HCT116 (cell line): Measurements from ENCODE around the gene PRKAG2. TPM values are rescaled to one million over a fixed set of nuclear protein-coding genes. Genes with fewer than 3 reads are reported as not detected.

ENCODE experiments used
- ATAC-seq: fragments of 200-7000 bp; cut with Tn5 transposase; 2 replicates; pipeline ENCODE4 v1.9.1; 2020; ENCODE audit warnings: mild to moderate bottlenecking, moderate library complexity
- BruUV-seq: library from RNA; stranded (reverse); fragments of 400-500 nt; replicated peaks from 2 replicates; lab custom pipeline; 2021; lab: Mats Ljungman, UMichigan
- CTCF ChIA-PET: fragments of 300-600 bp; sonication (Branson Sonifier 250); formaldehyde crosslinking; loops from one replicate; lab custom pipeline; 2021; ENCODE audit warnings: antibody characterized with exemption; lab: Charles Lee
- POLR2A ChIA-PET: fragments of 300-600, 350-600 bp; sonication (Branson Sonifier 250); formaldehyde crosslinking; loops from one replicate; lab custom pipeline; 2021; ENCODE audit warnings: antibody characterized with exemption; lab: Charles Lee
- RAD21 ChIA-PET, 2 experiments: fragments of 300-600 bp; sonication (Branson Sonifier 250); formaldehyde crosslinking; loops; one replicate each; lab custom pipeline; 2023; ENCODE audit warnings: low total read pairs in 2 of 2; ENCODE audit not compliant: uncharacterized antibody in 2 of 2, unreplicated experiment in 2 of 2, low non-redundant PET in 1 of 2; lab: Charles Lee
- DNase-seq: peaks from one replicate; pipeline ENCODE4 v3.0.0-alpha.2; 2010; ENCODE audit warnings: low read depth, low spot score
- H2AFZ ChIP-seq: fragments of 200-600 bp; shearing (Covaris generic), sonication (generic); 2 replicates; pipeline ENCODE4 v1.6.1; 2017; ENCODE audit warnings: low read depth, mixed run types, mixed read lengths, antibody characterized with exemption, low read length; ENCODE audit not compliant: poor library complexity, severe bottlenecking
- H3K27ac ChIP-seq: 2 replicates; pipeline ENCODE4 v1.5.1; 2012; ENCODE audit warnings: low read depth, low read length
- H3K27me3 ChIP-seq: fragments of 200-600 bp; sonication (generic); 2 replicates; pipeline ENCODE4 v1.6.1; 2016; ENCODE audit warnings: mixed run types, low read length, mixed read lengths; ENCODE audit not compliant: insufficient read depth
- H3K36me3 ChIP-seq, 2 experiments: fragments of 200-500 bp in 1 of 2; fragments of 200-600 bp in 1 of 2; sonication (Bioruptor generic) in 1 of 2; sonication (generic) in 1 of 2; 2 replicates each; pipeline versions ENCODE4 v1.5.1 to v1.6.1; 2014 to 2016; ENCODE audit warnings: low read length in 2 of 2, inconsistent platforms in 1 of 2, mixed read lengths in 1 of 2, mixed run types in 1 of 2; ENCODE audit not compliant: insufficient read depth in 2 of 2, control insufficient read depth in 1 of 2
- H3K4me1 ChIP-seq, 2 experiments: fragments of 200-600 bp in 1 of 2; sonication (generic) in 1 of 2; 2 replicates each; pipeline versions ENCODE4 v1.5.1 to v1.6.1; 2012 to 2017; ENCODE audit warnings: low read length in 2 of 2, inconsistent platforms in 1 of 2, mild to moderate bottlenecking in 1 of 2, mixed read lengths in 1 of 2, mixed run types in 1 of 2, moderate library complexity in 1 of 2; ENCODE audit not compliant: insufficient read depth in 2 of 2, control insufficient read depth in 1 of 2
- H3K4me2 ChIP-seq: fragments of 200-600 bp; sonication (generic); 2 replicates; pipeline ENCODE4 v1.6.1; 2017; ENCODE audit warnings: mixed run types, low read length, mixed read lengths
- H3K4me3 ChIP-seq, 2 experiments: fragments of 200-600 bp in 1 of 2; sonication (generic) in 1 of 2; replicated peaks in 1 of 2; 2 replicates each; pipeline ENCODE4 v1.5.1; 2011 to 2016; ENCODE audit warnings: low read length in 2 of 2, control low read depth in 1 of 2, low read depth in 1 of 2, mild to moderate bottlenecking in 1 of 2, mixed read lengths in 1 of 2, mixed run types in 1 of 2
- H3K79me2 ChIP-seq: fragments of 200-600 bp; sonication (generic); 2 replicates; pipeline ENCODE4 v1.6.1; 2017; ENCODE audit warnings: mild to moderate bottlenecking, mixed run types, low read length, moderate library complexity, mixed read lengths; ENCODE audit not compliant: insufficient read depth
- H3K9ac ChIP-seq: fragments of 200-600 bp; sonication (generic); 2 replicates; pipeline ENCODE4 v1.6.1; 2016; ENCODE audit warnings: low read length, mixed read lengths
- H3K9me2 ChIP-seq: fragments of 200-600 bp; sonication (generic), shearing (Covaris generic); 2 replicates; pipeline ENCODE4 v1.6.1; 2017; ENCODE audit warnings: mixed run types, mild to moderate bottlenecking, moderate library complexity; ENCODE audit not compliant: insufficient read depth
- H3K9me3 ChIP-seq, 2 experiments: fragments of 200-500 bp in 1 of 2; fragments of 200-600 bp in 1 of 2; sonication (Bioruptor generic) in 1 of 2; sonication (generic) in 1 of 2; 2 replicates each; pipeline ENCODE4 v1.6.1; 2014 to 2017; ENCODE audit warnings: low read length in 2 of 2, mixed read lengths in 2 of 2, inconsistent platforms in 1 of 2, low read depth in 1 of 2, mild to moderate bottlenecking in 1 of 2, mixed run types in 1 of 2, moderate library complexity in 1 of 2; ENCODE audit not compliant: control insufficient read depth in 1 of 2, insufficient read depth in 1 of 2
- H4K20me1 ChIP-seq: fragments of 200-600 bp; sonication (generic), shearing (Covaris generic); 2 replicates; pipeline ENCODE4 v1.6.1; 2017; ENCODE audit warnings: mixed run types, mild to moderate bottlenecking, moderate library complexity; ENCODE audit not compliant: insufficient read depth
- CTCF ChIP-seq, 3 experiments: fragments of 200-600 bp in 1 of 3; sonication (generic) in 1 of 3; IDR thresholded peaks in 2 of 3; conservative IDR thresholded peaks in 1 of 3; 2 replicates each; pipeline ENCODE4 v1.5.1; 2012 to 2017; ENCODE audit warnings: low read depth in 2 of 3, low read length in 2 of 3, antibody characterized with exemption in 1 of 3, borderline replicate concordance in 1 of 3, control low read depth in 1 of 3, mild to moderate bottlenecking in 1 of 3, mixed read lengths in 1 of 3, mixed run types in 1 of 3, moderate library complexity in 1 of 3; ENCODE audit not compliant: insufficient read depth in 1 of 3
- EZH2phosphoT487 ChIP-seq: fragments of 200-600 bp; IDR thresholded peaks from 2 replicates; pipeline ENCODE4 v1.6.1; 2018; ENCODE audit warnings: antibody characterized with exemption, borderline replicate concordance
- FOSL1 ChIP-seq: IDR thresholded peaks from 2 replicates; pipeline ENCODE4 v1.6.1; 2012; ENCODE audit warnings: low read depth
- JUND ChIP-seq: IDR thresholded peaks from 2 replicates; pipeline ENCODE4 v1.6.1; 2012
- POLR2AphosphoS5 ChIP-seq: IDR thresholded peaks from 2 replicates; pipeline ENCODE4 v1.6.1; 2011; ENCODE audit warnings: mild to moderate bottlenecking, low read depth, low read length, moderate library complexity
- RAD21 ChIP-seq: IDR thresholded peaks from 2 replicates; pipeline ENCODE4 v1.6.1; 2012; ENCODE audit warnings: low read depth, mild to moderate bottlenecking
- SP1 ChIP-seq: IDR thresholded peaks from 2 replicates; pipeline ENCODE4 v1.6.1; 2012; ENCODE audit warnings: low read depth
- SRF ChIP-seq: IDR thresholded peaks from 2 replicates; pipeline ENCODE4 v1.6.1; 2012; ENCODE audit warnings: low read depth
- ZBTB33 ChIP-seq: IDR thresholded peaks from 2 replicates; pipeline ENCODE4 v1.6.1; 2011; ENCODE audit warnings: mild to moderate bottlenecking, low read length, moderate library complexity; ENCODE audit not compliant: insufficient replicate concordance; ENCODE audit errors: extremely low read depth
- intact Hi-C: fragments of 100-400 bp; cut with micrococcal nuclease; formaldehyde crosslinking; loops from 2 replicates; pipeline ENCODE4 v1.10.0; 2022
- total RNA-seq: library from RNA; stranded (reverse); gene quantifications from one replicate; pipeline ENCODE4 v1.2.1, GENCODE V29; 2021; ENCODE audit not compliant: unreplicated experiment
- TF ChIP-seq, protein P1 (sequence below): IDR thresholded peaks from 2 replicates; pipeline ENCODE4 v1.6.1; 2012
- TF ChIP-seq, protein P2 (sequence below): IDR thresholded peaks from 2 replicates; pipeline ENCODE4 v1.6.1; 2012; ENCODE audit warnings: low read depth
- TF ChIP-seq, protein P3 (sequence below): IDR thresholded peaks from 2 replicates; pipeline ENCODE4 v1.6.1; 2012

PRKAG2 gene
- total RNA-seq, 1 experiment from 2014 or later: 23.6 TPM

GRCh38 chr7:151869455-151869854 lies 7.5 kb downstream of the PRKAG2 start:
- Histone ChIP-seq H3K9me2 (no peaks in the 10 kb centered on the region), H3K27me3 (no peaks in the 10 kb centered on the region), H3K9me3 (no peaks in the 10 kb centered on the region), H3K36me3 (no peaks in the 10 kb centered on the region), H3K9ac (no peak overlapping the region), H4K20me1 (no peaks in the 10 kb centered on the region), H3K4me1 (peaks cover under 1 to 1% of the 10 kb centered on the region in 2 experiments; a peak in 3 of 4 replicates), H3K79me2 (no peaks in the 10 kb centered on the region), H3K4me3 (no peak overlapping the region), H3K4me2 (no peak overlapping the region), H2AFZ (no peak overlapping the region), H3K27ac (no peak overlapping the region)
- ChIA-PET POLR2A (no interaction called here), RAD21 (no interaction called here), CTCF (no interaction called here)
- ATAC-seq (no peak), DNase-seq (no peak)
- no TSS peak for BruUV-seq
- intact Hi-C loops: no loop called here
- TF ChIP-seq RAD21 (no peak), EZH2phosphoT487 (no peak), ZBTB33 (no peak), SP1 (no peak), CTCF (IDR thresholded peaks at IDR 0.05 in 2 of 3, conservative IDR thresholded peaks at IDR 0.05 in 1 of 3; ENCODE audit: borderline replicate concordance in 1 of 3, insufficient read depth in 1 of 3, low read depth in 2 of 3, low read length in 2 of 3) (no peak), FOSL1 (no peak), JUND (no peak), POLR2AphosphoS5 (no peak), SRF (no peak)
- TF ChIP-seq, protein P1, sequence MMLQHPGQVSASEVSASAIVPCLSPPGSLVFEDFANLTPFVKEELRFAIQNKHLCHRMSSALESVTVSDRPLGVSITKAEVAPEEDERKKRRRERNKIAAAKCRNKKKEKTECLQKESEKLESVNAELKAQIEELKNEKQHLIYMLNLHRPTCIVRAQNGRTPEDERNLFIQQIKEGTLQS: no peak
- TF ChIP-seq, protein P2, sequence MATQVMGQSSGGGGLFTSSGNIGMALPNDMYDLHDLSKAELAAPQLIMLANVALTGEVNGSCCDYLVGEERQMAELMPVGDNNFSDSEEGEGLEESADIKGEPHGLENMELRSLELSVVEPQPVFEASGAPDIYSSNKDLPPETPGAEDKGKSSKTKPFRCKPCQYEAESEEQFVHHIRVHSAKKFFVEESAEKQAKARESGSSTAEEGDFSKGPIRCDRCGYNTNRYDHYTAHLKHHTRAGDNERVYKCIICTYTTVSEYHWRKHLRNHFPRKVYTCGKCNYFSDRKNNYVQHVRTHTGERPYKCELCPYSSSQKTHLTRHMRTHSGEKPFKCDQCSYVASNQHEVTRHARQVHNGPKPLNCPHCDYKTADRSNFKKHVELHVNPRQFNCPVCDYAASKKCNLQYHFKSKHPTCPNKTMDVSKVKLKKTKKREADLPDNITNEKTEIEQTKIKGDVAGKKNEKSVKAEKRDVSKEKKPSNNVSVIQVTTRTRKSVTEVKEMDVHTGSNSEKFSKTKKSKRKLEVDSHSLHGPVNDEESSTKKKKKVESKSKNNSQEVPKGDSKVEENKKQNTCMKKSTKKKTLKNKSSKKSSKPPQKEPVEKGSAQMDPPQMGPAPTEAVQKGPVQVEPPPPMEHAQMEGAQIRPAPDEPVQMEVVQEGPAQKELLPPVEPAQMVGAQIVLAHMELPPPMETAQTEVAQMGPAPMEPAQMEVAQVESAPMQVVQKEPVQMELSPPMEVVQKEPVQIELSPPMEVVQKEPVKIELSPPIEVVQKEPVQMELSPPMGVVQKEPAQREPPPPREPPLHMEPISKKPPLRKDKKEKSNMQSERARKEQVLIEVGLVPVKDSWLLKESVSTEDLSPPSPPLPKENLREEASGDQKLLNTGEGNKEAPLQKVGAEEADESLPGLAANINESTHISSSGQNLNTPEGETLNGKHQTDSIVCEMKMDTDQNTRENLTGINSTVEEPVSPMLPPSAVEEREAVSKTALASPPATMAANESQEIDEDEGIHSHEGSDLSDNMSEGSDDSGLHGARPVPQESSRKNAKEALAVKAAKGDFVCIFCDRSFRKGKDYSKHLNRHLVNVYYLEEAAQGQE: no peak
- TF ChIP-seq, protein P3, sequence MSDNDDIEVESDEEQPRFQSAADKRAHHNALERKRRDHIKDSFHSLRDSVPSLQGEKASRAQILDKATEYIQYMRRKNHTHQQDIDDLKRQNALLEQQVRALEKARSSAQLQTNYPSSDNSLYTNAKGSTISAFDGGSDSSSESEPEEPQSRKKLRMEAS: no peak
- TF ChIP-seq, all 23 proteins: peak for 0
